B cell (primary cell): ENCODE results near the gene ZNF423. TPM values are rescaled to one million over a fixed set of nuclear protein-coding genes. Genes with fewer than 3 reads are reported as not detected.

ENCODE experiments used
- ATAC-seq: fragments of 200-7000 bp; cut with Tn5 transposase; one replicate; pipeline ENCODE4 v1.10.0; 2021; ENCODE audit warnings: low read depth, mild to moderate bottlenecking, moderate number of reproducible peaks, moderate library complexity
- CTCF ChIA-PET: fragments of 350-600 bp; sonication (Branson Sonifier 250); formaldehyde crosslinking; loops from one replicate; lab custom pipeline; 2021; ENCODE audit warnings: antibody characterized with exemption, inconsistent platforms; lab: Charles Lee
- POLR2A ChIA-PET: fragments of 350-600 bp; sonication (Branson Sonifier 250); formaldehyde crosslinking; loops from one replicate; lab custom pipeline; 2021; ENCODE audit warnings: antibody characterized with exemption; lab: Charles Lee
- DNase-seq: peaks from one replicate; pipeline ENCODE4 v3.0.0; 2013
- H2AFZ ChIP-seq: 2 replicates; pipeline ENCODE4 v1.6.1; 2012; ENCODE audit warnings: mild to moderate bottlenecking, low read depth, low read length; ENCODE audit not compliant: insufficient read depth, poor library complexity, severe bottlenecking
- H3K27ac ChIP-seq, 2 donors: 1 replicate in 1 of 2; 2 replicates in 1 of 2; pipeline ENCODE4 v1.5.1; 2012 to 2013; ENCODE audit warnings: low read length in 2 of 2, mild to moderate bottlenecking in 2 of 2, moderate library complexity in 1 of 2
- H3K27me3 ChIP-seq, 4 experiments: fragments of 200-600 bp in 1 of 4; sonication (generic) in 1 of 4; replicated peaks in 1 of 4; 1 replicate in 2 of 4; 2 replicates in 2 of 4; pipeline versions ENCODE4 v1.6.1 to v1.7.0; 2013 to 2016; ENCODE audit warnings: low read length in 3 of 4, mild to moderate bottlenecking in 2 of 4, mixed read lengths in 1 of 4, moderate library complexity in 1 of 4; ENCODE audit not compliant: insufficient read depth in 4 of 4, control insufficient read depth in 3 of 4; ENCODE audit errors: control extremely low read depth in 1 of 4
- H3K36me3 ChIP-seq, 2 experiments: replicated peaks in 1 of 2; 1 replicate in 1 of 2; 2 replicates in 1 of 2; pipeline versions ENCODE4 v1.6.1 to v1.7.1; 2013; ENCODE audit warnings: low read length in 1 of 2; ENCODE audit not compliant: insufficient read depth in 2 of 2, control insufficient read depth in 1 of 2; ENCODE audit errors: control extremely low read depth in 1 of 2, extremely low read depth in 1 of 2
- H3K4me1 ChIP-seq, 2 donors: fragments of 200-600 bp in 1 of 2; sonication (generic) in 1 of 2; 1 replicate in 1 of 2; 2 replicates in 1 of 2; pipeline versions ENCODE4 v1.5.1 to v1.6.1; 2013 to 2017; ENCODE audit warnings: low read length in 2 of 2; ENCODE audit not compliant: control insufficient read depth in 2 of 2, insufficient read depth in 2 of 2
- H3K4me2 ChIP-seq: replicated peaks from 2 replicates; pipeline ENCODE3; 2012; ENCODE audit warnings: mild to moderate bottlenecking, low read depth, low read length; ENCODE audit not compliant: poor library complexity, severe bottlenecking
- H3K4me3 ChIP-seq, 5 experiments: fragments of 200-600 bp in 1 of 5; sonication (generic) in 1 of 5; 1 replicate in 3 of 5; 2 replicates in 2 of 5; pipeline versions ENCODE4 v1.5.1 to v1.7.0; 2011 to 2016; ENCODE audit warnings: low read length in 4 of 5, mild to moderate bottlenecking in 4 of 5, low read depth in 2 of 5, control low read depth in 1 of 5, moderate library complexity in 1 of 5; ENCODE audit not compliant: insufficient read depth in 1 of 5; ENCODE audit errors: control extremely low read depth in 1 of 5, extremely low read depth in 1 of 5
- H3K79me2 ChIP-seq: fragments of 200-600 bp; sonication (generic); one replicate; pipeline ENCODE4 v1.6.0; 2016; ENCODE audit warnings: low read length; ENCODE audit not compliant: control insufficient read depth, insufficient read depth
- H3K9ac ChIP-seq: fragments of 200-600 bp; sonication (generic); 2 replicates; pipeline ENCODE4 v1.6.1; 2017; ENCODE audit warnings: mild to moderate bottlenecking, low read length, moderate library complexity
- H3K9me3 ChIP-seq, 3 donors: one replicate each; pipeline versions ENCODE4 v1.6.1 to v1.7.1; 2013; ENCODE audit warnings: low read length in 2 of 3; ENCODE audit not compliant: control insufficient read depth in 2 of 3, insufficient read depth in 1 of 3; ENCODE audit errors: control extremely low read depth in 1 of 3
- H4K20me1 ChIP-seq: 2 replicates; pipeline ENCODE4 v1.6.0; 2012; ENCODE audit warnings: mild to moderate bottlenecking, low read length; ENCODE audit not compliant: insufficient read depth, control insufficient read depth, poor library complexity, severe bottlenecking
- H3K27ac Mint-ChIP-seq: one replicate; pipeline ENCODE4 v1.8.0; 2021; ENCODE audit warnings: mixed read lengths
- H3K27me3 Mint-ChIP-seq: one replicate; pipeline ENCODE4 v1.8.0; 2021; ENCODE audit warnings: mixed read lengths
- H3K4me1 Mint-ChIP-seq: one replicate; pipeline ENCODE4 v1.8.0; 2021; ENCODE audit warnings: mixed read lengths
- H3K4me3 Mint-ChIP-seq: one replicate; pipeline ENCODE4 v1.8.0; 2021; ENCODE audit warnings: mixed read lengths
- H3K9me3 Mint-ChIP-seq: one replicate; pipeline ENCODE4 v1.8.0; 2022; ENCODE audit warnings: mixed read lengths; ENCODE audit not compliant: insufficient read depth
- EZH2 ChIP-seq: IDR thresholded peaks from 2 replicates; pipeline ENCODE4 v1.6.1; 2012; ENCODE audit warnings: borderline replicate concordance, low read depth, mild to moderate bottlenecking, moderate library complexity, low read length; ENCODE audit not compliant: insufficient read depth, poor library complexity, severe bottlenecking
- WGBS: methylation state at CpG from one replicate; pipeline ENCODE4 v1.1.5; 2013; ENCODE audit warnings: missing lambda C conversion rate; ENCODE audit not compliant: insufficient coverage; 5-methylcytosine and 5-hydroxymethylcytosine counted together
- intact Hi-C: fragments of 100-400 bp; cut with micrococcal nuclease; formaldehyde crosslinking; loops from one replicate; pipeline ENCODE4 v1.10.0; 2022
- polyA plus RNA-seq: library from polyadenylated mRNA; depleted of rRNA; stranded (reverse); fragments of >200 nt; gene quantifications from 2 replicates; pipeline ENCODE4 v1.2.3, GENCODE V29; 2012
- total RNA-seq, 2 donors: library from RNA; stranded (reverse); fragments of 120-200 nt in 1 of 2; gene quantifications; 1 replicate in 1 of 2; 2 replicates in 1 of 2; pipeline versions ENCODE4 v1.2.3 to v1.2.4, GENCODE V29; 2013 to 2022
- TF ChIP-seq, protein P1 (sequence below): fragments of 200-600 bp; IDR thresholded peaks from one replicate; pipeline ENCODE4 v1.8.0; 2022; ENCODE audit warnings: antibody characterized with exemption, mild to moderate bottlenecking

The ZNF423 gene
- total and polyA plus RNA-seq, 2 donors (not counting 1 experiment from before 2014, with no cell fraction given), result not detected

- no peak for DNase-seq
- Mint-ChIP-seq H3K4me1 (peaks cover 23% of the 10 kb centered on the region), H3K9me3 (peaks cover 3% of the 10 kb centered on the region), H3K4me3 (no peak overlapping the region), H3K27me3 (peaks cover 10% of the 10 kb centered on the region), H3K27ac (no peak overlapping the region)
- ChIA-PET POLR2A (no interaction called here), CTCF (interaction anchor here (0.7 kb wide), 1 partner anchor 39 kb away, joined by 3 read pairs; no protein-coding TSS in a partner anchor)
- Histone ChIP-seq H3K27ac (no peak overlapping the region), H3K36me3 (no peaks in the 10 kb centered on the region), H3K4me1 (peaks cover 15 to 16% of the 10 kb centered on the region in 2 donors), H3K4me2 (no peak overlapping the region), H3K4me3 (no peak overlapping the region), H3K27me3 (peaks cover 0 to 6% (median 0%) of the 10 kb centered on the region in 4 experiments), H4K20me1 (no peaks in the 10 kb centered on the region), H3K9ac (no peak overlapping the region), H3K9me3 (no peaks in the 10 kb centered on the region), H2AFZ (no peak overlapping the region), H3K79me2 (no peaks in the 10 kb centered on the region)
- ATAC-seq, result no peak
- TF ChIP-seq EZH2, result no peak
- TF ChIP-seq, protein P1, sequence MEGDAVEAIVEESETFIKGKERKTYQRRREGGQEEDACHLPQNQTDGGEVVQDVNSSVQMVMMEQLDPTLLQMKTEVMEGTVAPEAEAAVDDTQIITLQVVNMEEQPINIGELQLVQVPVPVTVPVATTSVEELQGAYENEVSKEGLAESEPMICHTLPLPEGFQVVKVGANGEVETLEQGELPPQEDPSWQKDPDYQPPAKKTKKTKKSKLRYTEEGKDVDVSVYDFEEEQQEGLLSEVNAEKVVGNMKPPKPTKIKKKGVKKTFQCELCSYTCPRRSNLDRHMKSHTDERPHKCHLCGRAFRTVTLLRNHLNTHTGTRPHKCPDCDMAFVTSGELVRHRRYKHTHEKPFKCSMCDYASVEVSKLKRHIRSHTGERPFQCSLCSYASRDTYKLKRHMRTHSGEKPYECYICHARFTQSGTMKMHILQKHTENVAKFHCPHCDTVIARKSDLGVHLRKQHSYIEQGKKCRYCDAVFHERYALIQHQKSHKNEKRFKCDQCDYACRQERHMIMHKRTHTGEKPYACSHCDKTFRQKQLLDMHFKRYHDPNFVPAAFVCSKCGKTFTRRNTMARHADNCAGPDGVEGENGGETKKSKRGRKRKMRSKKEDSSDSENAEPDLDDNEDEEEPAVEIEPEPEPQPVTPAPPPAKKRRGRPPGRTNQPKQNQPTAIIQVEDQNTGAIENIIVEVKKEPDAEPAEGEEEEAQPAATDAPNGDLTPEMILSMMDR, result no peak
- intact Hi-C loops, result no loop called here
- 91% methylated on average over 2 of the region's 2 CpGs for whole genome bisulfite sequencing
Observed at GRCh38 chr16:49504626-49505025, 351.3 kb downstream of the ZNF423 start.

DNA sequence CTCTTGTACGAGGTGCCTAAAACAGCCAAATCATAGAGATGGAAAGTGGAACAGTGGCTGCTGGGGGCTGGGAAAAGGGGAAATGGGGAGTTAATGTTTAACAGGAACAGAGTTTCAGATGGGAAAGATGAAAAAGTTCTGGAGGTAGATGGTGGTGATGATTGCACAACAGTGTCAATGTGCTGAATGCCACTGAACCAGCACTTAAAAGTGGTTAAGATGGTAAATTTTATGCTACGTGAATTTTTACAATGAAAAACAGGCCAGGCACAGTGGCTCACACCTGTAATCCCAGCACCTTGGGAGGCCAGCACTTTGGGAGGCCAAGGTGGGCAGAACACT, 351.9 kb downstream of the ZNF423 start:
- peaks cover 15 to 16% of the 10 kb centered on the region in 2 donors for H3K4me1 ChIP-seq
- DNase-seq, result no peak
- Mint-ChIP-seq H3K4me1 (peaks cover 23% of the 10 kb centered on the region), H3K9me3 (peaks cover 3% of the 10 kb centered on the region), H3K27me3 (peaks cover 10% of the 10 kb centered on the region), H3K4me3 (no peak overlapping the region), H3K27ac (no peak overlapping the region)
- no peak overlapping the region for H3K4me3 ChIP-seq
- H3K36me3 ChIP-seq, result no peaks in the 10 kb centered on the region
- peaks cover 0 to 6% (median 0%) of the 10 kb centered on the region in 4 experiments for H3K27me3 ChIP-seq
- ATAC-seq, result no peak
- ChIA-PET CTCF (no interaction called here), POLR2A (no interaction called here)
- WGBS, result 31% methylated on average over 2 of the region's 2 CpGs
- no peak overlapping the region for H3K9ac ChIP-seq
- no peaks in the 10 kb centered on the region for H3K79me2 ChIP-seq
- no peak overlapping the region for H3K4me2 ChIP-seq
- no peak for TF ChIP-seq EZH2
- TF ChIP-seq, protein P1, result no peak
- intact Hi-C loops, result no loop called here
- H3K9me3 ChIP-seq, result no peaks in the 10 kb centered on the region
- H2AFZ ChIP-seq, result no peak overlapping the region
- H3K27ac ChIP-seq, result no peak overlapping the region
- no peaks in the 10 kb centered on the region for H4K20me1 ChIP-seq
